ENCODE results near the gene DHRS2.
"Not testable (repeated sequence)": the region's sequence is repeated elsewhere in the genome, so short reads cannot be mapped to it uniquely, and the experiment has no call there.

DHRS2 gene

GRCh38 chr14:23669441-23669840 lies 33.3 kb downstream of the DHRS2 start:
- DNase-seq (ENCODE audit: low read depth): no peak
- TF ChIP-seq CTCF (IDR thresholded peaks at IDR 0.05; ENCODE audit: insufficient read depth, low read depth, low read length, missing control alignments): no peak
- no peak overlapping the region for H3K4me3 ChIP-seq (ENCODE audit: low read depth, low read length)

- no peak for DNase-seq (ENCODE audit: low read depth)
- no peak for TF ChIP-seq CTCF (IDR thresholded peaks at IDR 0.05; ENCODE audit: insufficient read depth, low read depth, low read length, missing control alignments)
Observed at GRCh38 chr14:23670481-23670880, 34.3 kb downstream of the DHRS2 start.

GRCh38 chr14:23672200-23672599 lies 36.0 kb downstream of the DHRS2 start:
- TF ChIP-seq CTCF (IDR thresholded peaks at IDR 0.05; ENCODE audit: insufficient read depth, low read depth, low read length, missing control alignments): no peak

More at GRCh38 chr14:23670481-23670880, 34.3 kb downstream of the DHRS2 start:
- no peak overlapping the region for H3K4me3 ChIP-seq (ENCODE audit: low read depth, low read length)

GRCh38 chr14:23675337-23675736 lies 39.2 kb downstream of the DHRS2 start:
- no peak overlapping the region for H3K4me3 ChIP-seq (ENCODE audit: low read depth, low read length)
- no peak for DNase-seq (ENCODE audit: low read depth)
- no peak for TF ChIP-seq CTCF (IDR thresholded peaks at IDR 0.05; ENCODE audit: insufficient read depth, low read depth, low read length, missing control alignments)

More at GRCh38 chr14:23672200-23672599, 36.0 kb downstream of the DHRS2 start:
- H3K4me3 ChIP-seq (ENCODE audit: low read depth, low read length): no peak overlapping the region
- no peak for DNase-seq (ENCODE audit: low read depth)

- no peak for TF ChIP-seq CTCF (IDR thresholded peaks at IDR 0.05; ENCODE audit: insufficient read depth, low read depth, low read length, missing control alignments)
- DNase-seq (ENCODE audit: low read depth): no peak
- H3K4me3 ChIP-seq (ENCODE audit: low read depth, low read length): no peak overlapping the region
Observed at GRCh38 chr14:23675906-23676305, 39.7 kb downstream of the DHRS2 start.

GRCh38 chr14:23681337-23681736 lies 45.2 kb downstream of the DHRS2 start:
- no peak for DNase-seq (ENCODE audit: low read depth)
- no peak overlapping the region for H3K4me3 ChIP-seq (ENCODE audit: low read depth, low read length)
- no peak for TF ChIP-seq CTCF (IDR thresholded peaks at IDR 0.05; ENCODE audit: insufficient read depth, low read depth, low read length, missing control alignments)

- not testable (repeated sequence) for H3K4me3 ChIP-seq (ENCODE audit: low read depth, low read length); DNase-seq (ENCODE audit: low read depth)
Observed at GRCh38 chr14:23689709-23690514, 53.7 kb downstream of the DHRS2 start.

Measured in GM12865 (cell line).